Measurements from ENCODE around the gene HEYL.
A peak's percentile ranks its signal among the peaks of the same experiment; 100 is the strongest.

Gene HEYL

GRCh38 chr1:39671433-39671792 is 32.0 kb upstream of the HEYL start:
- in situ Hi-C loops (cut with MboI; ENCODE audit: low pct_unique_long_range_greater_than_20kb, low sequenced_read_pairs, unreplicated experiment): no loop called here
- no peak for DNase-seq (ENCODE audit: low spot score)
- no peak for TF ChIP-seq CTCF (IDR thresholded peaks at IDR 0.05; ENCODE audit: extremely low read depth, insufficient read depth, missing control alignments)

GRCh38 chr1:39670689-39671088 is 31.2 kb upstream of the HEYL start:
- in situ Hi-C loops (cut with MboI; ENCODE audit: low pct_unique_long_range_greater_than_20kb, low sequenced_read_pairs, unreplicated experiment): no loop called here
- DNase-seq (ENCODE audit: low spot score): no peak
- TF ChIP-seq CTCF (IDR thresholded peaks at IDR 0.05; ENCODE audit: extremely low read depth, insufficient read depth, missing control alignments): no peak

GRCh38 chr1:39668894-39669293 is 29.5 kb upstream of the HEYL start:
- in situ Hi-C loops (cut with MboI; ENCODE audit: low pct_unique_long_range_greater_than_20kb, low sequenced_read_pairs, unreplicated experiment): no loop called here
- DNase-seq (ENCODE audit: low spot score): no peak

GRCh38 chr1:39668111-39668510 is 28.7 kb upstream of the HEYL start:
- in situ Hi-C loops (cut with MboI; ENCODE audit: low pct_unique_long_range_greater_than_20kb, low sequenced_read_pairs, unreplicated experiment): no loop called here
- no peak for DNase-seq (ENCODE audit: low spot score)
- TF ChIP-seq CTCF (IDR thresholded peaks at IDR 0.05; ENCODE audit: extremely low read depth, insufficient read depth, missing control alignments): no peak

More at GRCh38 chr1:39668894-39669293, 29.5 kb upstream of the HEYL start:
- TF ChIP-seq CTCF (IDR thresholded peaks at IDR 0.05; ENCODE audit: extremely low read depth, insufficient read depth, missing control alignments): no peak

GRCh38 chr1:39666772-39667171 is 27.3 kb upstream of the HEYL start:
- no peak for TF ChIP-seq CTCF (IDR thresholded peaks at IDR 0.05; ENCODE audit: extremely low read depth, insufficient read depth, missing control alignments)
- in situ Hi-C loops (cut with MboI; ENCODE audit: low pct_unique_long_range_greater_than_20kb, low sequenced_read_pairs, unreplicated experiment): no loop called here
- peak; percentile 92 for DNase-seq (ENCODE audit: low spot score)

- no peak for TF ChIP-seq CTCF (IDR thresholded peaks at IDR 0.05; ENCODE audit: extremely low read depth, insufficient read depth, missing control alignments)
- no peak for DNase-seq (ENCODE audit: low spot score)
- in situ Hi-C loops (cut with MboI; ENCODE audit: low pct_unique_long_range_greater_than_20kb, low sequenced_read_pairs, unreplicated experiment): no loop called here
Observed at GRCh38 chr1:39663559-39663958, 24.1 kb upstream of the HEYL start.

GRCh38 chr1:39662861-39663260 is 23.4 kb upstream of the HEYL start:
- in situ Hi-C loops (cut with MboI; ENCODE audit: low pct_unique_long_range_greater_than_20kb, low sequenced_read_pairs, unreplicated experiment): no loop called here
- TF ChIP-seq CTCF (IDR thresholded peaks at IDR 0.05; ENCODE audit: extremely low read depth, insufficient read depth, missing control alignments): no peak
- DNase-seq (ENCODE audit: low spot score): no peak
